Right lobe of liver (tissue), 4 donors: ENCODE results near the gene EPHB1.

Source experiments
- CTCF ChIP-seq, 4 donors: fragments of 200-600 bp in 3 of 4; fragments of 450-650 bp in 1 of 4; IDR thresholded peaks; one replicate each; pipeline versions ENCODE4 v1.5.1 to v1.8.0; 2016 to 2022; ENCODE audit warnings: antibody characterized with exemption in 4 of 4, mild to moderate bottlenecking in 2 of 4
- POLR2A ChIP-seq: fragments of 450-650 bp; IDR thresholded peaks from one replicate; pipeline ENCODE4 v1.6.1; 2017; ENCODE audit warnings: antibody characterized with exemption, mild to moderate bottlenecking
- donor health status: DM: no; HTN: no; CAD: no.
- donor health status: DM: no; HTN: no; CAD: no.
- donor health status: DM: no; HTN: yes; CAD: no.

GRCh38 chr3:134933997-134934396, 138.9 kb downstream of the EPHB1 start:
- TF ChIP-seq CTCF (IDR thresholded peaks at IDR 0.05) = no peak
- TF ChIP-seq POLR2A = no peak
